Measurements from ENCODE around the gene GPC3.
"Not testable (repeated sequence)": the region's sequence is repeated elsewhere in the genome, so short reads cannot be mapped to it uniquely, and the experiment has no call there.

Gene GPC3

DNA sequence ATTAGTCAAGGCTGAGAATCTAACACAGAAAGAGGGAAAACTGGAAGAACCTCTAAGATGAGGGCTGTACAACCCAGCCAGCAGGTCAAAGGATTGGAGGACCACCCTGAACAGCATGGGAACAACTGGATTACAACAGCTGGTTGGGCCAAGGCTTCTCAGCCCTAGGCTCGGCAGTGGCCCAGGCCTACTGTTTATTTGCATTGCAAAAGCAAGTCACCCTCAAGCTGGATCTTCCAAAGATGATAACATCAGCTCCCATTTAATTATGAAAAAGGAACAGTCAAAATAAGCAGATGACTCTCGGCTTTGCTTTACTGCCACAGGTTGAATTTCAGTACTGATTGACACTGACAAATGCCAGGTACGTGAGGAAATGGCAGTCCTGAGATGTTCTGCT, 61.8 kb downstream of the GPC3 start:
- no peak for DNase-seq

DNA sequence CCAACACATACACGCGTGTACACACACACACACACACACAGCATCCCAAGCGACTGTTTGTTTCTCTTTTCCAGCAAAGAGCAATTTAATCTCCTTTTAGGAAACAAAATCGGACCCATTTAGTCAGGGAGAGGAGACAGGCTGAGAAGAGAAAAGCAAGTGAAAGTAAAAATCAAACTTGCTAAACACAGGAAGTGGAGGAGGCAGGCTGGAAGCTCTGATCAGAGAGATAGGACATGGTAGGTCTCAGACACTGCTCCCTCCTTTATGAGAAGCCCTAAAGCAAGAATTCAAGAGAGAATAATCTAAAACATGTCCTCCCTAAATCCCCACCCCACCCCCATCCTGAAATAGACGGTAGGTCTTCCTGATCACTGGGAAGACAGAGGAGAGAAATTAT, 62.3 kb downstream of the GPC3 start:
- DNase-seq, result peak in 1 of 2 experiments; percentile 1

DNA sequence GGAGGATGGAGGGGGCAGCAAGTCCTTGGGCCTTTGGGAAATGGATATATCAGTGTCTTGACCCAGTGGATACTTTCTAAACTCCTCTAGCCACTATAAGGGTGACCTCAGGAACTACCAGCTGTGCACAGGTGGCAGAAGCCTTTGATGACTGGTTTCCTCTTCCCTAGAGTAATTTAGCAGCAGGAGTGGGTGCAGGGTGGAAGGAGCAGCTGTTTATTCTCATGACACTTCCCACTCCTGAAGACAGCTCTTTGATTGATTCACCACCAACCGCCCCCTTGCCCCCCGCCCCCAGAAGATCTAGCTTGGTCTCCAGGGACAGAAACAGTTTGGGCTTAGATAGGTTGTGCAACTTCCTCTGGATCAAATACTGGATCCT, 63.0 kb downstream of the GPC3 start:
- DNase-seq, result peak in 1 of 2 experiments; percentile 6

DNA sequence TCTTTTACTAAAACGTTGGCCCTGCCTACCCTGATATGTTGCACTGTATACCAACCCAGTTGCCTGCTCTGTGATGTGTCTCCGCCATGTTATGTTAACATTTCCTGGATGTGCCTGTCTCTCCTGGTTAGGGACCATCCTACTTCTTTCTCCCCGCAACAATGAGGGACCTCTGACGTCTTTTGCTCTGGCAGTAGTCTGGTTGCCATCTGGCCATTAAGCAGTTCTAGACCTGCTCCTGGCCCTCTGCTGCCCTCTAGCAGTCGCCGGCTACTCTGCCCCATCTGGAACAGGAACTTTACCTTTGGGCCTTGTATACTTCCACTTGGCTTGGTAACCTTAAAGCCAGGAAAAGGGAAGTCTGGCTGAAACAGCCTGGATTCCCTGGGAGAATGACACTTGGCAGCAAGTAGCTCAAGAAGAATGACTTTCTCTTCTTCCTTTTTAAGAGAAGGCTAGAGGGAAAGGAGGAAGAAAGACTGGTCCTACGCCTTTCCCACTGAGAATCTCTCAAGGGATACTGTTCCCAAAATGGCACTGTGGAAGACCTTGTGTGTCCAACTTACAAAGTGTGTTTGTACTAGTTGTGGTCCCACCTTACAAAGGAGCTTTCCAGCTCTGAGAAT, 63.5 kb downstream of the GPC3 start:
- DNase-seq, result peak; percentile 1 to 16

DNA sequence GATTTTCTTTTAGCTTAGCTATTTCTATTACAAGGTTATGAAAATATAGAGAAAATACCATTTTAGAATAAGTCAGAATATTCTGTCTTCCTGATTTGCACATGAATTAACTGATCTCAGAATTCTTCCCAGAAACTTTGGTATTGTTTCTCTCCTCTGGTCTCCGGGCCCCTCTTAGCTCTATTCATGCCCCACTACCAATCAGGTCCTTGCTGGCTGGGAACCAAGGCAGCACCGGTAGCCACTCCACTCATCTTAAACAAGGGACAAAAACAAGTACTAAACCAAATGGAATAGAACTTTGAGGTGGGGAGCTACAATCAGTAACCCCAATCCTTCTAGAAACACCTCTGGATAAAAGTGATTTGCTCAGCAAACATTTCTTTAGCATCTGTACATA, 64.3 kb downstream of the GPC3 start:
- DNase-seq, result no peak

DNA sequence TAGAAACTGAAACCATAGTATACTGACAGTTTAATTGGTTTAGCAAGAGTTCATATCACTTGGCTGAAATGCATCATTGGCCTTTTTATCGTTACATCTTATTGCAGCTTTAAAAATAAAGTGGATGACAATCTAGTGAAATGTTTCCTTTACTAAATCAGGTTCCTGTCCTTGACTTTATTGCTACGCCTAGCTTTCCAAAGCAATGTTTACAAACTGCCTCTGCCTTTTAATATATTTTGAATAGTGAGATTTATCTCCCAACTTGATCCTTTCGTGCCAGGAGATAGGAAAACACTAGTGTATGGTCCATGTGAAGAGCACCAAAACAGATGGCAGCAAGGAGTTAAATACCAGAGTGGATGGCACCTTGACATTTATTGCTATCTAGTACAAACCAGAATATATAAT, 67.0 kb downstream of the GPC3 start:
- DNase-seq, result no peak

DNA sequence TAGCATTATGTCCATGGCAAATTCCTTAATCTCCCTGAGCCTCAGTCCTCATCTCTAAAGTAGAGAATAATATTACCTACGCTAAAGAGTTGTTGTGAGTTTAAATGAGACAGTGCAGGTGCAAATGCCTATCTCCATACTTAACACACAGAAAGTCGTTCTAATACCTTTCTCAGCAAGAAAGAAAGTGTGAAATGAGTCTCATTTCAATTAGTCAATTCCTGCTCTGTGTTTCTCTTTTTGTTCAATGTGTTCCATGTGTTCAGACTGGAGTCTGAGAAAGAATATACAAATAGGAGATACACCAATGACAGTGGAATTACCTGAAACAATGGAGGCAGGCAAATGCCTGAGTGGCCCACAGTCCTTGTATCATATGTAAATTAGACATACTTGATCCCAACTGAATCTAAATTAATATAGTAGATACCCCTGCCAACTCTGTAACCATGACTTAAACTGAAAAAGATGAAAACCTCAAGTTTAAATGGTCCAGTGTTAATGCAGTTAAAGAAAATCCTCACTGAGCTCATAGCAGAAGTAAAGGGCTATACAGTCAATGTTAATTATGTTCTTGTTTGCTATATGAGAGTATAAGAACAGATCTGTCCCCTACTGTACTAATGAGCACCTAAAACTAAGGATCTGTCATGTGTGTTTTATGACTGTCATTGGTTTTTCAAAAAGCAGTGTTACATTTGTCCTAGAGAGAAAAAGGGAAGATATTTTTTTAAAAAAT, 68.2 kb downstream of the GPC3 start:
- no peak for DNase-seq

DNA sequence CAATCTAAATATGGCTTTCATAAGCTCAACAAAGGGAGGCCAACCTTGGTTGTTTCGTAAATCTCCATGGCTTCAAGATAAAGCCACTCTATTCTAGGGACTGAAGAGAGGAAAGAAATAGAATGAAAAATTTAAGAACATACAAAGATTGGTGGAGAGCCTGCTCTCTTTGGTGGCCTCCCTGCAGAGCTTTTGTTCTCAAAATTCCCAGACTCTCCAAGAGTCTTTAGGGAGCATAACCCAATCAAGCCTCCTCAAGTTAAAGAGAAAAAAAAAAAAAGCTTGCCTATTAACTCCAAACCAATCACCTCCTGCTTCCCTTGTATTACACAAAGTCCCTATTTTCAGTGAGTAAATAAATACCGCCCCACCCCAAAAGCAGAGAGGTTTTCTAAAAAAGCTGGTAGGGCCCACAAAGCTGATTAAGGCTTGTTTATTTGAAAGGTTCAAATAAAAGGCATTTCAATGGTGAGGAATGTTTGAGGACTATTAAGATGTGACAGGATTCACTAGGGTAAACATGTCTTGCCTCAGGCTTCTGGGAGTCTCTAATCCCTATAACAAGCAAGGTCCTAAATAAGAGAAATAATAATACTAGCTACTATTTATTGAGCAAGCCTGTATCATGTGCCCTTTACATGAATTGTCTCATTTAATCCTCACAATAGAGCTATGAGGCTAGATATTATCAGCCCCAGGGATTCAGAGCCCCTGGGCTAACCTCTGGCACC, 71.6 kb downstream of the GPC3 start:
- no peak for DNase-seq

DNA sequence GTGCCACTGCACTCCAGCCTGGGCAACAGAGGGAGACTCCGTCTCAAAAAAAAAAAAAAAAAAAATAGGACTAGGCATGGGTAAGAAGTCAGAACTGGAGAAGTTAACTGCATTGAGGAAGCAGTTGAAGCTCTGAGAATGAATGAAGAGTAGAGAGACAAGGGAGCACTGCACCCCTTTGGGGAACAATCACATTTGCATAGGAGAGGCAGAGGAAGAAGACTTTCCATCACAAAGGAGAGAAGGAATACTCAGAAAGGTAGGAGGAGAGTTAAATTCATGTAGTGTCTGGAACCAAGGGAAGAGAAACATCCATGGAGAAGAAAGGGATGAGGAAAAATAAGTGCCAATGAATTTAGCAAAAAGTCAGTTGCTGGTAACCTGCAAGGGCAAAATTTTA, 72.4 kb downstream of the GPC3 start:
- no peak for DNase-seq

DNA sequence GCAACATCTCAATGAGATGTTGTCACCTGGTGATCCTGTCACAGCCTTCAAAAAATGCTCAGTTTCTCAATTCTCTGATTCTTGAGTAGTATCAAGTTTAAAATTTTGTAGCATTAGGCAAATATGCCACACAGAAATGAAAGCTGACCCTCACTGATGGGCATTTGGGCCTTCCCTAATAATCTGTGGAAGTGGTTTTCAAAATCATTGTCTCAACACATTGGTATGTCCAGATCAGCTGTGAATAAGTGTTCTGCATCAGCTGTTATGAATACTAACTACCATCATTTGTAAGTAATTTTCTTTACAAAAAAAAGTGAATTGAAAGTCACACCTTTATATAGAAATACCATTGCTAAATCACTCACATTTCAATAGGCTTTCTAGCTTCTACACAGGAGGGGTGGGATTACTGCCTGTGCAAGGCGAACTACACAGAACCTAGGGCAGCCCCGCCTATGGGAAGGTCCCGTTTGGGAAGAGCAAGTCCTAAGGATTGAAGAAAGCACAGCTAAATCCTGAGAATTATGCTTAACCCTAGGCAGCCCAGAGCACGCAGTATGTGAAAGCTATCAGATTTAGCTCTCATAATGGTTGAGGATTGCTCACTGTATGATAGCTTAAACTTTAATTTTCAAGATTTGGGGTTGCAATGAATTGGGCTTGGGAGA, 73.4 kb downstream of the GPC3 start:
- DNase-seq, result no peak

DNA sequence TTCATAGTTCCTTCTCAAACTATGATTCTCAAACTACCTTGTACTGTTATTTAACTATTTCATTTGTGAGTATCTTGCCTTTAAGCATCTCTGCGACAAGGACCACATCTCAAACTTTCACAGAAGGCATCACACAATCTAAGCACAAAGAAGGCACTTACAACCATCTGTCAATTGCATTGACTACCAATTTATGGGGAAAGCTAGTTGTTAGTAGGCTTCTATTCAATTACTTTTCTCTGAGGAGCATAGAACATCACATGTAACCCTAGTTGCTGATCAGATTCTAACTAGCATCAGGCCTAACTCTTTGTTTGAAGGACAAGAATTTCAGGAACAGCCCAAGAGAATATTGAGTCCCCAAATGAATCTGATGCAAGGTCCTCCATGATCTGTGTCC, 74.9 kb downstream of the GPC3 start:
- DNase-seq, result no peak

DNA sequence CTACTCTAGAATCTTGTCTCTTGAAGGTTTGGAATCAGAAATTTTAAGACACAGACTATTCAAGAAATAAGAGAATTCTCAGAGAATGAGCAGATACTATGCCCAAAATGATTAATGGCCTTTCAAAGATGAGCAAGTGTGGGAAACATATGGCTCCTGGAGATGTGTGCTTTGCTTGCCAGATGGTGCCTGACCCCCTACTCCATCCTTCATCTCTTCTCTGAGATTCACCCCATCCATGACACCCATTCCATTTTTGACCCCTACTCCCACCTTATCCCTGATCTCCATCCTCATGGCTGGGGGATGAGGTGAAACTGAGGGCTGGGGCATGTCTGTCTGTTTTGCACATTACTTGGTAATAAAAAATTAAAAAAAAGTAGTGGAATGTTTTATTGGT, 75.5 kb downstream of the GPC3 start:
- no peak for DNase-seq

DNA sequence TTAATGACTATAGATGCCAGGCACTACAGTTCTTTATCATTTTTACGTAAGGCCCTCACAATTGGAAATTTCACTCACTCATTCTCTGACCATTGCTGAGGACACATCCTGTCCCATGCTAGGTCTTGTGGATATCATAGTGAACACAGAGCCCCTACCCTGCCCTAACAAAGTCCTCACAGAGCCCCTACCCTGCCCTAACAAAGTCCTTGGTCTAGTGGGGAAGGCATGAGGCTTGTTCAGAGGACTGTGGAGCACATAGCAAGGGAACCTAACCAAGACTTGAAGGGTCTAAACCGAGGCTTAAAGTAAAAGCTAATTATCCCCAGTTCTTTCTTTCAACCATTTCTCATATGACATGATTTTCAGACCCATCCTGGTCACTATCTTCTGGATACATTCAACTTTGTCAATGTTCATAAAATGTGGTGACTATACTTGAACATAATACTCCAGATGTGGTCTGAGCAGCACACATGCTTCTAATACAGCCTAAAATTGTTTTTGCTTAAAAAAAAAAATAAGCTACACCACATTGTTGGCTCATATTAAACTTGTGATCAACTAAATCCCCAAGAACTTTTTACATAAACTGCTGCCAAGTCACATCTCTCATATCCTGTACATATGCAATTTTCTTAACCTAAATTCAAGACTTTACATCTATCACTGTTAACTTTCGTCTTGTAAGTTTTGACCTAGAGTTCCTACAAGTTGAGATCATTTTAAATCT, 77.0 kb downstream of the GPC3 start:
- no peak for DNase-seq

DNA sequence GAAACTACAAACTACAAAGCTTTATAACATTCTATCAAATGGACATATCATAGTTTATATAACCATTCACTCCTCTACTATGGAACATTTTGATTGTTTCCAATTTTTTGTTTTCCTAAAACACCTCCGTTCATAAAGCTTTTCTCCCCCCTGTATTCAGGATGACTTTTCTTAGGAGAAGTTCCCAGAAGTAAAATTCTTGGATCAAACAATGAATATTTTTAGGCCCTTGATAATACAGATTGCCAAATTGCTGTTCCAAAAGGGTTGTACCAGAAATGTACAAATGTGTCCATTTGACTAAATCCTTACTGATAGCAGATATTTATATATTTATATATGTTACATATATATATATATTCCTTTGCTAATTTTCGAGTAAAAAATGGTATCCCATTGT, 77.8 kb downstream of the GPC3 start:
- no peak for DNase-seq

DNA sequence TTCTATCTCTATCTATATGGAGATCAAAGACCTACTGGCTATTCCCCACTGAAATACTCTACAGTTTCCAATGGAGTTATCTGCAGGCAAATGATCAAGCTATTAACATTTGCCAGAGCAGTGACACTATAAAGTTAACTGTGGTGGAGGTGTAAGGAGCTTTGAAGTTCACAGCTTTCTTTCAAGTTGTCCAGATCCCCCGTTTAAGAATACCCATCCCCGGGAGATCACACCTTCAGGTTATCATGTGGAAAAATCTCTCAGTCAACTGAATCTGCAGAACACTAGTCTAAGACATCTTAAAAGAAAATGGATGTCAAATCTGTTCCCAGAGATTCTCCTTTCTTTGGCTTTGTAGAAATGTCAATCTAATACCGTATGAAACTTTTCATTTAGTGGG, 80.1 kb downstream of the GPC3 start:
- DNase-seq, result no peak

DNA sequence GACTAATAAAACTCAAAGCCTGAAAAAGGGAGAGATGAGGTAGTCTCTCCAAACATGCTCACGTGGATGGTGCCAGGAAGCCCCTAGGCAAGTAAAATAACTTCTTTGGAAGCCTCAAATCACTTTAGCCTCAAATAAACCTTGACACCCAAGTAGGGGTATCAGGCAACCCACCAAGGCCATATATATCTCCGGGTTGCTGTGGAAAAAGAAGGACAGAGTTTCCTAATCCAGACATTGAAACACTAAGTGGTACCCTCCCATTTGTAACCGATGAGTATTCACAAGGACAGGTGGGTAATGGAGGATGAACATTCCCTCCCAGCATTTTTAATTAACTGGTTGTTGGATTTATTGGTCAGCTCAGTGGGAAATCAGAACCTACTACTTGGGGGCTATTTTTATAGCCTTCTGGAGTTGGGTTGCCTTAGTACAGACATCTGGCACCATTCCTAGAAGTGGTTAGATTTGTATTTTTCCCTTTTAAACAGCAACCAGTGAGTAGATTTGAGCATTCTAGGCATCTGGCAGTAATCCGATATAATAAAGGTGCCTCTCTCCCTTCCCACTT, 87.7 kb downstream of the GPC3 start:
- no peak for DNase-seq

DNA sequence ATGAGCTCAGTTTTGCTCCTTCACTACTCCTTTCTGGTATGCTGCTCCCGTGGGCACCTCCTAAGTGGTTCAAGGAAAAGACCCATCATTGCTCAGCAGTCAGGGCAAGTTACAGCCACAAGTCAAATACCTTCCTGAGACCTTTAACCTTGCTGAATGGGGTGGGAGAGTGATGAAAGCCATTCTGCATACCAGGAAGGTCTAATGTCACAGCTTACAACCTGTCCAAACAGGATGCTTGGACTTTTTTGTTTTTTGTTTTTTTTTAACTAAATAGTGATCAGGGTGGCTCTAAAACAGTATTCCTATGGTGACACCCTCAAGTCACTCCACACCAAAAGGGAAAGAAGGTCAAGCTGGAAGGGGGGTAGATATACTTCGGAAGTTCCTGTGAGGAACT, 93.1 kb downstream of the GPC3 start:
- DNase-seq, result no peak

DNA sequence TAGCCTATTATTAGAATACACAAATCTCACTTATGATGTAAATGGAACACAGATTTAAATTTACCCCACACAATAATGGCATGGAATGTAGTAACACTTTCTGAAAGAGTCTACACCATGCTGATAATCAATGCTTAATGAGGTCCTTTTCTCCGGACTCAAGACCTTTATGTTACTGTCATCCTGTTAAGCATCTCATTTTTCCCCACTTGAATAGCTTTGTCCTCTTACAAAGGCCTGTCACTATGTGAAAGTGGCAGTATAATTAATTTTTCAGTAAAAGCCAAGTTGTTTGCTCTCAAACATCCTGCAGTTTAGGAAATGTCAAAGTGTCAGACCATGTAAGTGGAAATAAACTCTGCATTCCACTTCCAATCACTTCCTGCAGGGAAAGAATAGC, 96.4 kb downstream of the GPC3 start:
- no peak for DNase-seq

DNA sequence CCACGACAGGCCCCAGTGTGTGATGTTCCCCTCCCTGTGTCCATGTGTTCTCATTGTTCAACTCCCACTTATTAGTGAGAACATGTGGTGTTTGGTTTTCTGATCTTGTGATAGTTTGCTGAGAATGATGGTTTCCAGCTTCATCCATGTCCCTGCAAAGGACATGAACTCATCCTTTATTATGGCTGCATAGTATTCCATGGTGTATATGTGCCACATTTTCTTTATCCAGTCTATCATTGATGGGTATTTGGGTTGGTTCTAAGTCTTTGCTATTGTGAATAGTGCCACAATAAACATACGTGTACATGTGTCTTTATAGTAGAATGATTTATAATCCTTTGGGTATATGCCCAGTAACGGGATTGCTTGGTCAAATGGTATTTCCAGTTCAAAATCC, 97.3 kb downstream of the GPC3 start:
- not testable (repeated sequence) for DNase-seq

DNA sequence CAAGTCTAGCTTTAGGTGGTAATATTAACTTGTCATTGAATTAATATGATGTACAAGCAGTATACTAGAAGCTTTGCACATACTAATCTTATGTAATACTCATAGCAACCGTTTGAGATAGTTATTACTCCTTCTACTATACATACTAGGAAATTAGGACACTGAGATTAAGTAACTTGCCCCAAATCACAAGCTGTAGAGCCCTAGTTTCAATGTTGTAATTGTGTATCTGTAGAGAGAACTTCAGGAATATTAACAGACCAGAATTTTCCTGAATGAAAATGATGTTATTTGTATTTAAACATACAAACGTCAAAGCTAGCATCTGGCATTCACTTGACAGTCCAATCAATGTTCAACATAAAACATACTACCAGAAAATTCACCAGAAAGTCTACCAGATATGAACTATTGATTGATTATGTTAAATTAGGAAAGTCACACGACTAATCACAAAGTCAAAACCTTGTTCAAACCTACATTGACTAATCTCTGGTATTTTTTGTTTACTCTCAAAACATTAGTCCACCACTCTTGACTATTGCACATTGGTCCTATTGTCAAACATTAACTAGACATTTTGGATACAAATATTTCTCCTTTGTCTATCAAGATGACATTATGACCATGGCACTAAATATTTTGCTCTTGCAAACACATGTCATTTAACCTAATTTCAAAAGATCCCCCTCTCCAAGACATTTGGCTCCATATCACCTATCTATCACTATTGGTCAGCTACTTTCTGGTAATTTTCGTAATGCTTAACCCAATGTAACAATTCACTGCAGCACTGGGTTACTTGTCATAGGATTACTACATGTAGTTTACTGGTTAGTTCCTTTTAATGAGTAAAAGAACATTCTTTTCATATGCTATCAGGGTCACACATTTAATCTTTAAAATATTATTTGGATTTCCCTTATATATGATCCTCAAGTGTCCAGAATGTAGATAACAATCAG, 100.7 kb downstream of the GPC3 start:
- DNase-seq, result no peak

DNA sequence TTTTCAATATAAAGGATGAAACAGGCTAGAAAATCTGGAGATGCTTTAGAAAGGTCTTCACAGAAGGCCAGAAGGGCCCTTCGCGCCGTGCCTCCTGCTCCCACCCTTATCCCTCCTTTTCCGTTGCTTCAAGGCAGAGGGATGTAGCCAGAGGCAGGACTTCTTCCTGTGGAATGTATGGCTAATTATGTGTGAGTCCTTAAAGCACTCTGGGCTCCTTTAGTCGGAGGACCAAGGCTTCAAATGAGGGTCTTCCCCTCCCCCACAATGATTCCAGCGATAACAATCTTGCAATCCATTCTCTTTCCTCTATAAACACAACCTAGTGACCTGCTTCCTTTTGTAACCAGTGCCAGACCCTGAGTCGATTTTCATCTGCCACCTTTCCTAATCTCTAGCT, 103.5 kb downstream of the GPC3 start:
- no peak for DNase-seq

All from stimulated activated CD4-positive, alpha-beta T cell treated with anti-CD3 and anti-CD28 coated beads, Interleukin-4, amount 100 ng/mL, for 4 hours (primary cell).